ENCODE results near the gene GP1BB. TPM values are rescaled to one million over a fixed set of nuclear protein-coding genes. Genes with fewer than 3 reads are reported as not detected.

GP1BB gene
- total RNA-seq, 1 experiment from 2014 or later: 3.6 TPM

DNA sequence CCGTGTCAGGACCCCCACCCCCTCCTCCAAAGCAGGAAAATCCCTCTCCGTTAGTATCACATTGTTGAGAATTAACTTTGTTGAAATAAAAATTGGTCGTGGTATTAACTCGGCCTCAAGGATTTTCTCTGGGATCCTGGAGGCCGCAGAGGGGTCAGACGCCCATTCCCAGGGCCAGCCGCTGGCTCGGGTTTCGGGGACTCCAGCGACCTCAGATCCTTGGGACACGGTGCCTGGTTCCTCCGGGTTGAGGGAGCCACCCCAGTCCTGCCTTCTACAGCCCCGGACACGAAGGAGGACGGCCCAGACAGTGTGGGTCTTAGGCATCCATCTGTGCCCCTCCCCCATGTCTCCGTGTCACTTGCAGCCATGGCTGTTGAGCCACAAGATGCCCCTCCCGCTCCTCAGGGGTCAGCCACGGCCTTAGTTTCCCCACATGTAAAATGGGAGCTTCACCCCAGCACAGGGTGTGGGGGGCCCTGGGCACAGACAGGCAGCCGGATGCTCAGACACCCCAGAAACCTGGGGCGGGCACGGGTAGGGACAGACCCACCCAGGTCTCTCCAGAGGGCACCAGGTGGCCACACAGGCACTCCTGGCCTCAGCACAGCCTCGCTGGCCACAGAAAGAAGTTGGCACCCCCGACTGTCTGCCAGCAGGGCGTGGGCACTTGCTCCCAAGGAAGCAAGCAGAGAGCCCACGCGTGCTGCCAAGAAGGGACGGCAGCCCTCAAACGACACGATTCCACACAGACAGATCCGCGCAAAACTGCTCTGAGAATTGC is 15.5 kb downstream of the GP1BB start:
- TF ChIP-seq, protein P1, sequence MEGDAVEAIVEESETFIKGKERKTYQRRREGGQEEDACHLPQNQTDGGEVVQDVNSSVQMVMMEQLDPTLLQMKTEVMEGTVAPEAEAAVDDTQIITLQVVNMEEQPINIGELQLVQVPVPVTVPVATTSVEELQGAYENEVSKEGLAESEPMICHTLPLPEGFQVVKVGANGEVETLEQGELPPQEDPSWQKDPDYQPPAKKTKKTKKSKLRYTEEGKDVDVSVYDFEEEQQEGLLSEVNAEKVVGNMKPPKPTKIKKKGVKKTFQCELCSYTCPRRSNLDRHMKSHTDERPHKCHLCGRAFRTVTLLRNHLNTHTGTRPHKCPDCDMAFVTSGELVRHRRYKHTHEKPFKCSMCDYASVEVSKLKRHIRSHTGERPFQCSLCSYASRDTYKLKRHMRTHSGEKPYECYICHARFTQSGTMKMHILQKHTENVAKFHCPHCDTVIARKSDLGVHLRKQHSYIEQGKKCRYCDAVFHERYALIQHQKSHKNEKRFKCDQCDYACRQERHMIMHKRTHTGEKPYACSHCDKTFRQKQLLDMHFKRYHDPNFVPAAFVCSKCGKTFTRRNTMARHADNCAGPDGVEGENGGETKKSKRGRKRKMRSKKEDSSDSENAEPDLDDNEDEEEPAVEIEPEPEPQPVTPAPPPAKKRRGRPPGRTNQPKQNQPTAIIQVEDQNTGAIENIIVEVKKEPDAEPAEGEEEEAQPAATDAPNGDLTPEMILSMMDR (IDR thresholded peaks at IDR 0.05): no peak
- TF ChIP-seq SIN3A (IDR thresholded peaks at IDR 0.05; ENCODE audit: borderline replicate concordance, insufficient read depth, low read depth, low read length) (no peak), TCF7L2 (IDR thresholded peaks at IDR 0.05; ENCODE audit: low read depth, low read length) (no peak), POLR2AphosphoS5 (IDR thresholded peaks at IDR 0.05; ENCODE audit: low read depth, low read length) (no peak)
- TF ChIP-seq, protein P2, sequence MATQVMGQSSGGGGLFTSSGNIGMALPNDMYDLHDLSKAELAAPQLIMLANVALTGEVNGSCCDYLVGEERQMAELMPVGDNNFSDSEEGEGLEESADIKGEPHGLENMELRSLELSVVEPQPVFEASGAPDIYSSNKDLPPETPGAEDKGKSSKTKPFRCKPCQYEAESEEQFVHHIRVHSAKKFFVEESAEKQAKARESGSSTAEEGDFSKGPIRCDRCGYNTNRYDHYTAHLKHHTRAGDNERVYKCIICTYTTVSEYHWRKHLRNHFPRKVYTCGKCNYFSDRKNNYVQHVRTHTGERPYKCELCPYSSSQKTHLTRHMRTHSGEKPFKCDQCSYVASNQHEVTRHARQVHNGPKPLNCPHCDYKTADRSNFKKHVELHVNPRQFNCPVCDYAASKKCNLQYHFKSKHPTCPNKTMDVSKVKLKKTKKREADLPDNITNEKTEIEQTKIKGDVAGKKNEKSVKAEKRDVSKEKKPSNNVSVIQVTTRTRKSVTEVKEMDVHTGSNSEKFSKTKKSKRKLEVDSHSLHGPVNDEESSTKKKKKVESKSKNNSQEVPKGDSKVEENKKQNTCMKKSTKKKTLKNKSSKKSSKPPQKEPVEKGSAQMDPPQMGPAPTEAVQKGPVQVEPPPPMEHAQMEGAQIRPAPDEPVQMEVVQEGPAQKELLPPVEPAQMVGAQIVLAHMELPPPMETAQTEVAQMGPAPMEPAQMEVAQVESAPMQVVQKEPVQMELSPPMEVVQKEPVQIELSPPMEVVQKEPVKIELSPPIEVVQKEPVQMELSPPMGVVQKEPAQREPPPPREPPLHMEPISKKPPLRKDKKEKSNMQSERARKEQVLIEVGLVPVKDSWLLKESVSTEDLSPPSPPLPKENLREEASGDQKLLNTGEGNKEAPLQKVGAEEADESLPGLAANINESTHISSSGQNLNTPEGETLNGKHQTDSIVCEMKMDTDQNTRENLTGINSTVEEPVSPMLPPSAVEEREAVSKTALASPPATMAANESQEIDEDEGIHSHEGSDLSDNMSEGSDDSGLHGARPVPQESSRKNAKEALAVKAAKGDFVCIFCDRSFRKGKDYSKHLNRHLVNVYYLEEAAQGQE (IDR thresholded peaks at IDR 0.05; ENCODE audit: insufficient read depth in 1 of 2, low read depth in 2 of 2, low read length in 1 of 2): no peak
- no TSS peak for BruUV-seq (replicated peaks)
- no peaks in the 10 kb centered on the region for H3K27me3 ChIP-seq (ENCODE audit: control insufficient read depth, insufficient read depth, low read length)
- H3K36me3 ChIP-seq (ENCODE audit: control insufficient read depth, insufficient read depth, low read length): no peaks in the 10 kb centered on the region
- ATAC-seq: no peak
- intact Hi-C loops (cut with micrococcal nuclease; ENCODE audit: unreplicated experiment): no loop called here
- DNase-seq (ENCODE audit: low read depth, low spot score): no peak
- CTCF ChIA-PET: no interaction called here
- no peak overlapping the region for H3K4me3 ChIP-seq (ENCODE audit: low read depth in 2 of 2, low read length in 2 of 2)
- in situ Hi-C loops (cut with HindIII; ENCODE audit: low pct_unique_long_range_greater_than_20kb, low sequenced_read_pairs): no loop called here
- POLR2A ChIA-PET: no interaction called here
- no peaks in the 10 kb centered on the region for H3K9me3 ChIP-seq (ENCODE audit: control insufficient read depth, insufficient read depth, low read depth, low read length)
- no peak overlapping the region for H3K27ac ChIP-seq (ENCODE audit: low read length)
- H3K4me1 ChIP-seq (ENCODE audit: control insufficient read depth, insufficient read depth, low read length): no peaks in the 10 kb centered on the region

DNA sequence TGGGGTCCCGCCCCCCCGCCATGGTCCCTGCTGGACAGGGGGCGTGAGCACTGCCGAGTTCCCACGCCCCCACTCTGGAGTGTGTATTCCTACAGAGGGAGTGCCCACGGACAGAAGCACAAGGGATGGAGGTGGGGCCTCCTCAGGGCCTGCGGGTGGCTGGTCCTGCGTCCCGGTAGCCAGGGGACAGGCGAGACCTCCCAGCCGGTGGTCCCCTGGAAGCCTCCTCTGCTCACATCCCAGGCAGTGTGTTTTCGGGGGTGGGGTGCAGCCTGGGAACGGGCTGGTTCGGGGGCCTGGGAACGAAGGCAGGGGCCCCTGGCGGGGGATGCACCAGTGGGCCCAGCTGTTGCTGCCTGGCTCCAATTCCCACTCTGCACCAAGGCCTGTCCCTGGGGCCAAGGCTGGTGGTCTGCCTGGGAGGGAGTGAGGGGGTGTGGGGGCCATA is 16.1 kb downstream of the GP1BB start:
- in situ Hi-C loops (cut with HindIII; ENCODE audit: low pct_unique_long_range_greater_than_20kb, low sequenced_read_pairs) (no loop called here), intact Hi-C loops (cut with micrococcal nuclease; ENCODE audit: unreplicated experiment) (no loop called here)
- ChIA-PET POLR2A (no interaction called here), CTCF (interaction anchor here (0.6 kb wide), 1 partner anchor 39 kb away, joined by 5 read pairs; no protein-coding TSS in a partner anchor)
- ATAC-seq: no peak
- Histone ChIP-seq H3K4me3 (ENCODE audit: low read depth in 2 of 2, low read length in 2 of 2) (no peak overlapping the region), H3K4me1 (ENCODE audit: control insufficient read depth, insufficient read depth, low read length) (no peaks in the 10 kb centered on the region), H3K27me3 (ENCODE audit: control insufficient read depth, insufficient read depth, low read length) (no peaks in the 10 kb centered on the region), H3K9me3 (ENCODE audit: control insufficient read depth, insufficient read depth, low read depth, low read length) (no peaks in the 10 kb centered on the region), H3K36me3 (ENCODE audit: control insufficient read depth, insufficient read depth, low read length) (no peaks in the 10 kb centered on the region), H3K27ac (ENCODE audit: low read length) (no peak overlapping the region)
- no peak for DNase-seq (ENCODE audit: low read depth, low spot score)
- TF ChIP-seq, protein P1 (IDR thresholded peaks at IDR 0.05): no peak
- TF ChIP-seq SIN3A (IDR thresholded peaks at IDR 0.05; ENCODE audit: borderline replicate concordance, insufficient read depth, low read depth, low read length) (no peak), POLR2AphosphoS5 (IDR thresholded peaks at IDR 0.05; ENCODE audit: low read depth, low read length) (no peak), TCF7L2 (IDR thresholded peaks at IDR 0.05; ENCODE audit: low read depth, low read length) (no peak)
- BruUV-seq (replicated peaks): no TSS peak
